Left ventricle myocardium superior (tissue), 1 donor: ENCODE measurements around the gene ZG16. TPM values are rescaled to one million over a fixed set of nuclear protein-coding genes. Genes with fewer than 3 reads are reported as not detected.

Source experiments
- total RNA-seq: library from RNA; stranded (reverse); fragmentation: NEBNext Ultra II Directional; extraction: Animal tissue kit (Norgen Biotek cat#: 25700); gene quantifications from one replicate; pipeline ENCODE4 v1.2.1, GENCODE V29; 2021
- donor health status: DM: no; HTN: yes; CAD: no; lungs with severe emphysema.

The ZG16 gene
- total RNA-seq, 1 donor from 2014 or later: not detected

Other genes with a start within 250 kb of the ZG16 start
- 0.87 TPM for gene SPN, start 115.0 kb upstream of the ZG16 start, total RNA-seq
- 26.0 TPM for gene QPRT, start 99.1 kb upstream of the ZG16 start, total RNA-seq
- gene C16orf54, start 32.3 kb upstream of the ZG16 start, total RNA-seq: 0.74 TPM
- gene KIF22, start 12.5 kb downstream of the ZG16 start, total RNA-seq: 55.2 TPM
- 101 TPM for gene MAZ, start 28.3 kb downstream of the ZG16 start, total RNA-seq
- gene PRRT2, start 33.9 kb downstream of the ZG16 start, total RNA-seq: 3.1 TPM
- gene PAGR1, start 37.9 kb downstream of the ZG16 start, total RNA-seq: 16.2 TPM
- gene MVP, start 42.2 kb downstream of the ZG16 start, total RNA-seq: 47.0 TPM
- gene CDIPT, start 85.0 kb downstream of the ZG16 start, total RNA-seq: 65.8 TPM
- gene SEZ6L2, start 121.3 kb downstream of the ZG16 start, total RNA-seq: 0.22 TPM
- 0.37 TPM for gene ASPHD1, start 122.2 kb downstream of the ZG16 start, total RNA-seq
- 5.5 TPM for gene KCTD13, start 148.0 kb downstream of the ZG16 start, total RNA-seq
- gene TMEM219, start 183.8 kb downstream of the ZG16 start, total RNA-seq: 66.2 TPM
- gene TAOK2, start 195.6 kb downstream of the ZG16 start, total RNA-seq: 34.9 TPM
- gene HIRIP3, start 217.4 kb downstream of the ZG16 start, total RNA-seq: 19.4 TPM
- gene INO80E, start 218.0 kb downstream of the ZG16 start, total RNA-seq: 31.3 TPM
- 0.82 TPM for gene DOC2A, start 232.8 kb downstream of the ZG16 start, total RNA-seq
- gene C16orf92, start 244.9 kb downstream of the ZG16 start, total RNA-seq: not detected